Measurements from ENCODE around the gene FAM107A. TPM values are rescaled to one million over a fixed set of nuclear protein-coding genes. Genes with fewer than 3 reads are reported as not detected.

The FAM107A gene
- polyA plus RNA-seq (ENCODE audit: insufficient read depth in 1 of 5, insufficient read length in 5 of 5, low replicate concordance in 1 of 5), result 1 to 10 TPM in 3 of 5 donors, under 1 TPM in 2; 0.77 to 1.4 (median 1.3) TPM
- long read RNA-seq, donor 1, partial matches to known transcripts, result 0 of 2 reads
- long read RNA-seq, donor 1, other reads (novel, unspliced or antisense), result 0 of 2 reads
- long read RNA-seq, donor 2, result 0 reads
- long read RNA-seq, donor 3, result 0 reads
- long read RNA-seq, donor 4, result 0 reads
- long read RNA-seq, donor 5, result 0 reads
- long read RNA-seq, donor 6, partial matches to known transcripts, result 0 of 2 reads
- long read RNA-seq, donor 6, other reads (novel, unspliced or antisense), result 0 of 2 reads
- long read RNA-seq, donor 7, result 0 reads
- long read RNA-seq, donor 8, partial matches to known transcripts, result 0 of 1 reads
- long read RNA-seq, donor 8, other reads (novel, unspliced or antisense), result 0 of 1 reads

DNA sequence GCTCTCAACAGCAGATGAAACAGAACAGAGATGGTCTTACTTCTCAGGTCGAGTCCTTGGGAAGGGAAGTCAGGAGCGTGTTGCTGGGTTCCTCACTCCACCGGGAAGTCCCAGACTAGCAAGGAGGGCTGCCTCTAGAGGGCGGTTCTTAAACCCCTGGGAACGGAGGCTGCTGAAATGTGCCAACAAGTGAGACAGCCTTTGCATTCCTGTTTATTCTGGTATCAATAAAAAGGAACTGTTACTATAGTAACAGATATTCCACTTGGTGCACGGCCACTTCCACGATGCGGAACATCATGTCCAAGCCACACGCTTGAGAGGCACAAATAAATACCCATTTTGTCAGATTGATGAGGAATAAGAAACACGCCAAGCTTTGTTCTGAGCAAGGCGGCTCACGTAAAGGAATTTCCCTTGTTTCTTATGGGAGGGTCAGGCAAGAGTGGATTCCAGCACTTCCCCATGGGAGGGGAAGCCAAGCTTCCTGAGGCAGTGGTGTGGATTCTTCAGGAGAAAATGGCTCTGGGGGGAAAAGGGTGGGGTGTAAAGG lies at the start of gene FAM107A:
TSS of gene FAM107A (minus strand) at position 123 of the 553 bp plus-strand sequence. CDS start 7,531 bp downstream, outside the sequence.
- peak in 1 of 2 donors; percentile 40 for DNase-seq

DNA sequence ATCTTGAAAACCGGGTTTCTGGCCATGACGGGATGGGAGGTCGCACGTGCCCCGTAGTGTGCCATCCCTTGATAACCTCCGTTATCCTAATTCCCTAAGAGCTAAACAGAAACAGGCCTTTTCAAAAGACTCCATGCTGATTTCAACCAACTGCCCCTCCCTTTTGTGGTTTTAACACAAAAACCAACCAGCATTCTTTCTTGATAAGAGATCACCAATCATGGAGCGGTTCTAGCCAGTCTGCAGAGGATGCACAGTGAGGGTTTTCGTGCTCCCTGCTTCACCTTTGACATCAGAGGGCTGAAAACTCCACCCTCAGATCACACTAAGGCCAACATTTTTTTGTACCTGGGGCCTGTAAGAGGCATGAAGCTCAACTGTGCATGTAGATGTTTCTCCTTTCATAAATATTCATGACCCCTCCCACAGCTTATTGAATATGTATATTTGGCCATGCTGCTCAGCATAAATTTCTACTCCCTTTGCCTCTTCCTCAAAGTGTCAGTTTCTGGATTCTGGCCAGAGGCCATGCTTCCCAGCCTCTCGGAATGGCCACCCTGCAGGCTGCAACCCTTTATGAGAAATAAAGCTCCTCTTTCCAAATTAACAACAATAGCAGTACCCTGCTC lies 48.1 kb upstream of the FAM107A start:
- no peak for DNase-seq

DNA sequence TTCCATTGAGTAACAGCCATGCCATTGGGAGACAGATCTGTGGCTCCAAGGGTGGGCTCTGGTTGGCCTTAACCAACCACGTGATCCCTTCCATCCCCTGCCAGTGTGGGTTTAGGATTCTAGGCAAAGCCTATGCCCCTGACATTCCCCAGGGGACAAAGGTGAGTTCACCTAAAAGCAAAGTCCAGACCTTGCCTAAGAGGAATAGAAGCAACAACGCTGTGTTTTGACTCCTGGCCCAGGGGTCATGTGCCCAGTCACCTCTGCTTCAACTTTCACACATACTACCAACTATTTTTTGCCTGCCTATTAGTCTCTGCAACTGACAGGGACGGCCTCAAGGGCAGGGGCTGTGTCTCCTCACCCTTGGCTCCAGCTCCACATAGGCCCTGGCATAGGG lies 47.4 kb upstream of the FAM107A start:
- DNase-seq, result no peak

- DNase-seq, result no peak
Observed at GRCh38 chr3:58623961-58624360, 46.8 kb upstream of the FAM107A start.

- no peak for DNase-seq
Observed at GRCh38 chr3:58623478-58623877, 46.3 kb upstream of the FAM107A start.

DNA sequence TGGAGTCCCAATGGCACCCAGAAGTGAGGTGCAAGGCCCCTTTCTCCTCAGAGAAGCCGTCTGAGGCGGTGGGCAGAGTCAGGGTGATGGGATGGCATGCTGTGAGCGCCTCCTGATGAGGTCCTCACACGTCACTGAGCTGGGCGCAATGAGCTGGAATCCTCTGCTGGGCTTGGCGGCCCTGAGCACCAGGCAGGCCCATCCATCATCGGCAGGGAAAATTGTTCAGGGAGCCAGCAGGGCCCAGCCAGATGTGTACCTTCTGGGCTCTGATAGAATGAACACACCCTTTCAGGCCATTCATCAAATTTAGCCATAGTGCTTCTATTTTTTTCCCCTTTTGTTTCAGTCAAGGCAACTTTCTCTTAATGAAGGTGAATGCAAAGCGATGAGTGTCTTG lies 45.7 kb upstream of the FAM107A start:
- DNase-seq, result no peak

DNA sequence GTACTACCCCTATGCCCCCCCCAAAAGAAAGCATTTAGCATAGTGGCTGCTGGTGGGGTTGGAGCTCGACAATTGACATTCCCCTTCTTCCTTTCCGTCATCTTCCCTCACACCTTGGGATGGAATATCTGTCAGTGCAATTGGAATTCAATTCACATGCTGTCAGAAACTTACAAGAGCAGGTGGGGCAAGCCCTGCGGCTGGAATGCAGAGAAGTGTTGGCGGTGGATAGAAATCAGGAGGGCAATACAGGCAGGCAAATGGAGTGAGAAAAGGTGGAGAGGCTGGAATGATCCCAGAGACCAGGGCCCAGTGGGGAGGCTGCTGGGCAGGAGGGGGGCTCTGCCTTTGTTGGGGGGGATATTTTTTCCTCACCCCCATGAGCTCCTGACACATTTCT lies 45.2 kb upstream of the FAM107A start:
- DNase-seq, result no peak

DNA sequence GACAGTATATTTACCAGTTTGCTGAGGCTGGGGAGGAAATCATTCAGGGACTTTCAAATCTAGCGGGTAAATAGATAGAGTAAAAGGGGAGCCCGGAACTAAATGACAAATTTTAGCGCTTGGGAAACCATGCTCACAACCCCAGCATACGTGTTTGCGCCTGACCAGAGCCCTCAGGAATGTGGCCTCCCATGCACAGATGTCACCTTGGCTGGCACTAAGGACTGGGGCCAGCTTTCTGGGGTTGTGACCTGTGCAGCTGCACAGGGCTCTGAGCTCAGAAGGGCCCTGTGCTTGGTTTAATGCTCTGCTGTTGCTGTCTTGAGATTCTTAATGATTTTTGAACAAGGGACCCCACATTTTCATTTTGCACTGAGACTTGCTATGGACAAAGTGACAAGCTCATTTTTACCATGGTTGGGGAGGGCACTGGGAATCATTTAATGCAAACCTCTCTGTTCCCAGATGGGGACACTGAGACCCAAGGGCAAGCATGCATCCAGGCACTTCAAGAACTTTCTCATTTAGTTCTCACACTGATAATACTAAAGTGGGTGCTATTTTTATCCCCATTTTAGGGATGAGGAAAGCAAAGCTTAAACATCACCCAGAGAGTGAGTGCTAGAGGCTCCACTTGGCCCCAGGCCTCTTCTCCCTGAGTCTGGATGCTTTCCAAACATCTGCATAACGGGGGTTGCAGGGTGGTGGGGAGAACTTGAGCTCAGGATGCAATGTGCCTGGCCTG lies 44.1 kb upstream of the FAM107A start:
- no peak for DNase-seq

- no peak for DNase-seq
Observed at GRCh38 chr3:58620421-58620820, 43.2 kb upstream of the FAM107A start.

- peak in 1 of 2 donors; percentile 10 for DNase-seq
Observed at GRCh38 chr3:58617338-58617761, 40.2 kb upstream of the FAM107A start.

GRCh38 chr3:58613236-58614132 lies 36.3 kb upstream of the FAM107A start:
- DNase-seq, result no peak

DNA sequence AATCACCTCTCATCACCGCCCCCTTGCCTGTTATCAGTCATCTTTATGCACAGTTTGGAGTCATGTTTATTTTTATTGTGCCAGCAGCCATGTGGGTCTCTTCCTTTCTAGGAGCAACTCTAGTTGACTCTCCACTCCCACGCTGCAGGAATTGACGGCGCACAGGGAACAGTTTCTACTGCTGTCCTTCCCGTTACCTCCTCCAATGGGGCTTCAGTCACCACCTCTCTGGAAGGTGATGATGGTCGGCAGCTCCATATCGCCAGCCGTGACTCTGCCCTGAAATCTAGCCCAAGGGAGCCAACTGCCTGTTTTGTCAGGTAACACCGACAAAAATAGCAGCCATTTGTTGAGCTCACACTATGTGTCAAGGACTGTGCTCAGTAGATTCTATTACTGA lies 35.6 kb upstream of the FAM107A start:
- DNase-seq, result no peak

GRCh38 chr3:58609990-58610389 lies 32.8 kb upstream of the FAM107A start:
- DNase-seq, result no peak

GRCh38 chr3:58608648-58609047 lies 31.5 kb upstream of the FAM107A start:
- DNase-seq, result no peak

GRCh38 chr3:58607816-58608215 lies 30.6 kb upstream of the FAM107A start:
- DNase-seq, result no peak

GRCh38 chr3:58606693-58607092 lies 29.5 kb upstream of the FAM107A start:
- no peak for DNase-seq

DNA sequence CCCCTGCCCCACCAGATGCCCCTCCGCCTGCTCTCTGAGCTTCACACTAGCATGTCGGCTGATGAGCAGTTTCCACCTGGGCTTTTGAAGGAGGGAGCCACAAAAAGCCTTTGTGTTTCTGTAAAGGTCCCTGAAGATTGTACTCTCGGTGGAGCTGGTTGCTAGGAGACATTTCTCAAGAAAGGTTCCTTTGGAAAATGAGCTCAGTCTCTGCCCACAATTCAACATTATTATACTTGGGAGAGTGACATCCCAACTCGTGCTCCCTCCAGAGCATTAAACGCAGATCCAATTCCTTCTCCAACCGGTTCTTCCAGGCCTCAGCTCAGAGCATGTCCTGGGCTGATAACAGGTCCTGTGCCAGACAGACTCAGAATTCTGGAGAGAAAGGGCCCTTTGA lies 26.8 kb upstream of the FAM107A start:
- DNase-seq, result no peak

- no peak for DNase-seq
Observed at GRCh38 chr3:58603606-58604005, 26.4 kb upstream of the FAM107A start.

DNA sequence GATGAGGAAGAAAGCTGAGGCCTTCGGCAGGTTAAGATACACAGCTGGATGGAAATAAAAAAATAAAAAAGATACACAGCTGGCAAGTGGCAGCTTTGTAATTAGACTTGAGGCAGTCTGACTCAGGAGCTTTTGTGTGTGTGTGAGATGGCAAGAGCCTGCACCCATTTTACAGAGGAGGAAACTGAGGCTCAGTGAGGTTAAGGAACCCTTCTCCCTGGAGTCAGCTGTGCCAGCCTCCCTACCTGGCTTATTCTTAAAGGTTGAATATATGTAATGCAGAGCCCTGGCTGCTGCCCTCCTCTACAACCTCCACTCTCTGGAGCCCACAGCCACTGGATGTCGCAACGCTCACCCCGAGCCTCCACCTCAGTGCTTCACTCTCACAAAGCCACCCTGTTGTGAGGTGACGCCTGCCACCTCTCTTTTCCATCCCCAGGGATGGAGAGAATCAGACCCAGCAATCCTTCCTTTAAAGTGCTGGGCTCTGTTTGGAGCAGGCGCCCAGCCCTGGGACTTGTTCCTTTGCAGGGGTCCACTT lies 20.6 kb upstream of the FAM107A start:
- no peak for DNase-seq

GRCh38 chr3:58596834-58597518 lies 19.8 kb upstream of the FAM107A start:
- no peak for DNase-seq
